SK-N-MC (cell line): ENCODE results near the gene SPOPL.
"Not testable (repeated sequence)": the region's sequence is repeated elsewhere in the genome, so short reads cannot be mapped to it uniquely, and the experiment has no call there.

ENCODE experiments used
- DNase-seq: peaks from one replicate; pipeline ENCODE4 v3.0.0-alpha.2; 2011; ENCODE audit warnings: low read depth, low spot score
- H3K27ac ChIP-seq: fragments of 200-600 bp; sonication (generic); 2 replicates; pipeline ENCODE4 v1.5.1; 2016; ENCODE audit warnings: mixed run types
- H3K36me3 ChIP-seq: fragments of 200-600 bp; sonication (generic); 2 replicates; pipeline ENCODE4 v1.6.1; 2017; ENCODE audit warnings: antibody characterized with exemption, low read length, mixed read lengths; ENCODE audit not compliant: insufficient read depth
- H3K4me3 ChIP-seq: fragments of 200-600 bp; sonication (generic); 2 replicates; pipeline ENCODE4 v1.5.1; 2016
- H3K9ac ChIP-seq: fragments of 200-600 bp; sonication (generic); 2 replicates; pipeline ENCODE4 v1.8.0; 2017; ENCODE audit warnings: mixed run types, mixed read lengths; ENCODE audit not compliant: insufficient read length
- H3K9me3 ChIP-seq: fragments of 200-600 bp; sonication (generic); 2 replicates; pipeline ENCODE4 v1.6.1; 2017; ENCODE audit warnings: low read depth, mild to moderate bottlenecking, antibody characterized with exemption, low read length, moderate library complexity, mixed read lengths
- EZH2 ChIP-seq: fragments of 200-600 bp; sonication (generic); IDR thresholded peaks from one replicate; pipeline ENCODE4 v1.6.1; 2017; ENCODE audit warnings: antibody characterized with exemption
- FOXP2 ChIP-seq: optimal IDR thresholded peaks from 2 replicates; pipeline ENCODE3; 2011; ENCODE audit warnings: mild to moderate bottlenecking, moderate library complexity; ENCODE audit not compliant: insufficient read depth; ENCODE audit errors: extremely low read length, control extremely low read depth
- POLR2AphosphoS5 ChIP-seq: IDR thresholded peaks from 2 replicates; pipeline ENCODE4 v1.6.1; 2012; ENCODE audit warnings: mild to moderate bottlenecking, low read depth, low read length, borderline replicate concordance

The SPOPL gene

GRCh38 chr2:138512672-138513071, 11.1 kb downstream of the SPOPL start:
- H3K4me3 ChIP-seq, result no peak overlapping the region
- TF ChIP-seq POLR2AphosphoS5 (no peak), EZH2 (no peak), FOXP2 (no peak)
- peaks cover 13% of the 10 kb centered on the region for H3K36me3 ChIP-seq
- no peak overlapping the region for H3K9ac ChIP-seq
- no peaks in the 10 kb centered on the region for H3K9me3 ChIP-seq
- H3K27ac ChIP-seq, result no peak overlapping the region
- DNase-seq, result no peak

- H3K4me3 ChIP-seq, result no peak overlapping the region
- H3K9me3 ChIP-seq, result no peaks in the 10 kb centered on the region
- H3K9ac ChIP-seq, result no peak overlapping the region
- H3K27ac ChIP-seq, result no peak overlapping the region
- TF ChIP-seq POLR2AphosphoS5, result no peak
- TF ChIP-seq FOXP2, result no peak
- TF ChIP-seq EZH2, result no peak
- peaks cover 13% of the 10 kb centered on the region for H3K36me3 ChIP-seq
- DNase-seq, result no peak
Observed at GRCh38 chr2:138514173-138514572, 12.6 kb downstream of the SPOPL start.

- no peak for TF ChIP-seq FOXP2
- no peak for TF ChIP-seq POLR2AphosphoS5
- TF ChIP-seq EZH2, result no peak
- no peaks in the 10 kb centered on the region for H3K9me3 ChIP-seq
- no peak for DNase-seq
- H3K9ac ChIP-seq, result no peak overlapping the region
- H3K36me3 ChIP-seq, result peaks cover 5% of the 10 kb centered on the region
- H3K27ac ChIP-seq, result no peak overlapping the region
- no peak overlapping the region for H3K4me3 ChIP-seq
Observed at GRCh38 chr2:138515092-138515491, 13.5 kb downstream of the SPOPL start.

GRCh38 chr2:138516030-138516704, 14.6 kb downstream of the SPOPL start:
- H3K9ac ChIP-seq, result no peak overlapping the region
- H3K27ac ChIP-seq, result no peak overlapping the region
- TF ChIP-seq EZH2 (no peak), POLR2AphosphoS5 (no peak), FOXP2 (no peak)
- H3K9me3 ChIP-seq, result no peaks in the 10 kb centered on the region
- H3K36me3 ChIP-seq, result no peaks in the 10 kb centered on the region
- no peak overlapping the region for H3K4me3 ChIP-seq
- no peak for DNase-seq

- DNase-seq, result no peak
- TF ChIP-seq POLR2AphosphoS5 (no peak), FOXP2 (no peak), EZH2 (no peak)
- H3K4me3 ChIP-seq, result no peak overlapping the region
- H3K27ac ChIP-seq, result no peak overlapping the region
- H3K36me3 ChIP-seq, result peaks cover 6% of the 10 kb centered on the region; the same call in 1 of the 2 replicates
- H3K9ac ChIP-seq, result no peak overlapping the region
- no peaks in the 10 kb centered on the region for H3K9me3 ChIP-seq
Observed at GRCh38 chr2:138518860-138519259, 17.3 kb downstream of the SPOPL start.

GRCh38 chr2:138521821-138522220, 20.3 kb downstream of the SPOPL start:
- H3K9me3 ChIP-seq, result no peaks in the 10 kb centered on the region
- no peak overlapping the region for H3K9ac ChIP-seq
- TF ChIP-seq EZH2 (no peak), FOXP2 (no peak), POLR2AphosphoS5 (no peak)
- no peak overlapping the region for H3K27ac ChIP-seq
- H3K4me3 ChIP-seq, result no peak overlapping the region
- peaks cover 10% of the 10 kb centered on the region; the same call in 1 of the 2 replicates for H3K36me3 ChIP-seq
- DNase-seq, result no peak

GRCh38 chr2:138522556-138522955, 21.0 kb downstream of the SPOPL start:
- TF ChIP-seq FOXP2, result no peak
- Histone ChIP-seq H3K36me3 (peaks cover 10% of the 10 kb centered on the region; the same call in 1 of the 2 replicates), H3K27ac (no peak overlapping the region), H3K9ac (no peak overlapping the region), H3K9me3 (no peaks in the 10 kb centered on the region), H3K4me3 (no peak overlapping the region)
- DNase-seq, result no peak

GRCh38 chr2:138523018-138523672, 21.6 kb downstream of the SPOPL start:
- H3K9ac ChIP-seq, H3K27ac ChIP-seq, H3K4me3 ChIP-seq, H3K36me3 ChIP-seq, H3K9me3 ChIP-seq, DNase-seq: not testable (repeated sequence)

GRCh38 chr2:138523673-138524042, 22.1 kb downstream of the SPOPL start:
- not testable (repeated sequence) for H3K36me3 ChIP-seq, H3K27ac ChIP-seq, H3K9ac ChIP-seq, H3K9me3 ChIP-seq, H3K4me3 ChIP-seq, DNase-seq

GRCh38 chr2:138524353-138524752, 22.8 kb downstream of the SPOPL start:
- not testable (repeated sequence) for H3K9me3 ChIP-seq, DNase-seq, H3K4me3 ChIP-seq, H3K27ac ChIP-seq, H3K9ac ChIP-seq, H3K36me3 ChIP-seq
